ENCODE results near the gene PTPRR. TPM values are rescaled to one million over a fixed set of nuclear protein-coding genes. Genes with fewer than 3 reads are reported as not detected.

PTPRR gene
- total and polyA plus RNA-seq, 4 donors: 0.02 to 0.08 TPM; not detected in 2

GRCh38 chr12:70779250-70779649, 141.3 kb downstream of the PTPRR start:
- Histone ChIP-seq H3K4me1 (ENCODE audit: control insufficient read depth in 4 of 4, insufficient read depth in 4 of 4, low read length in 3 of 4) (no peaks in the 10 kb centered on the region), H3K27ac (ENCODE audit: low read depth in 1 of 2, low read length in 2 of 2) (no peak overlapping the region), H3K9ac (ENCODE audit: low read depth in 1 of 2, low read length in 2 of 2) (no peak overlapping the region), H3K9me3 (ENCODE audit: control insufficient read depth in 4 of 4, low read length in 3 of 4) (no peaks in the 10 kb centered on the region), H3K4me3 (ENCODE audit: low read depth in 1 of 3, low read length in 3 of 3) (no peak overlapping the region), H3K36me3 (ENCODE audit: control insufficient read depth in 4 of 4, insufficient read depth in 3 of 4, low read depth in 1 of 4, low read length in 3 of 4) (no peaks in the 10 kb centered on the region), H3K27me3 (ENCODE audit: control insufficient read depth in 4 of 4, insufficient read depth in 4 of 4, low read length in 3 of 4) (no peaks in the 10 kb centered on the region)
- 86% methylated on average over 2 of the region's 2 CpGs for WGBS
- no peak for DNase-seq (ENCODE audit: low spot score)
- TF ChIP-seq FOXA2 (IDR thresholded peaks at IDR 0.05) (no peak), ATF3 (IDR thresholded peaks at IDR 0.05) (no peak), TAF1 (conservative IDR thresholded peaks at IDR 0.05) (no peak), ZBTB33 (IDR thresholded peaks at IDR 0.05) (no peak), EGR1 (IDR thresholded peaks at IDR 0.05; ENCODE audit: low read depth in 2 of 2) (no peak), RXRA (IDR thresholded peaks at IDR 0.05) (no peak), YY1 (IDR thresholded peaks at IDR 0.05) (no peak), FOXA1 (IDR thresholded peaks at IDR 0.05) (no peak)

GRCh38 chr12:70774055-70774454, 146.5 kb downstream of the PTPRR start:
- Histone ChIP-seq H3K4me3 (ENCODE audit: low read depth in 1 of 3, low read length in 3 of 3) (no peak overlapping the region), H3K9me3 (ENCODE audit: control insufficient read depth in 4 of 4, low read length in 3 of 4) (no peaks in the 10 kb centered on the region), H3K27ac (ENCODE audit: low read depth in 1 of 2, low read length in 2 of 2) (no peak overlapping the region), H3K36me3 (ENCODE audit: control insufficient read depth in 4 of 4, insufficient read depth in 3 of 4, low read depth in 1 of 4, low read length in 3 of 4) (no peaks in the 10 kb centered on the region), H3K27me3 (ENCODE audit: control insufficient read depth in 4 of 4, insufficient read depth in 4 of 4, low read length in 3 of 4) (no peaks in the 10 kb centered on the region), H3K4me1 (ENCODE audit: control insufficient read depth in 4 of 4, insufficient read depth in 4 of 4, low read length in 3 of 4) (no peaks in the 10 kb centered on the region), H3K9ac (ENCODE audit: low read depth in 1 of 2, low read length in 2 of 2) (no peak overlapping the region)
- no peak for TF ChIP-seq NR2F2 (IDR thresholded peaks at IDR 0.05)
- no peak for TF ChIP-seq FOXA2 (IDR thresholded peaks at IDR 0.05)
- no peak for TF ChIP-seq RXRA (IDR thresholded peaks at IDR 0.05)
- TF ChIP-seq HNF4A (conservative IDR thresholded peaks at IDR 0.05): no peak
- TF ChIP-seq RAD21 (IDR thresholded peaks at IDR 0.05): no peak
- TF ChIP-seq JUND (IDR thresholded peaks at IDR 0.05): no peak
- TF ChIP-seq FOXA1 (IDR thresholded peaks at IDR 0.05): no peak
- no peak for TF ChIP-seq REST (IDR thresholded peaks at IDR 0.05)
- TF ChIP-seq ZBTB33 (IDR thresholded peaks at IDR 0.05): no peak
- no peak for TF ChIP-seq HNF4G (IDR thresholded peaks at IDR 0.05)
- TF ChIP-seq CTCF (IDR thresholded peaks at IDR 0.05; ENCODE audit: low read depth, low read length, missing input control): no peak
- no peak for TF ChIP-seq TAF1 (conservative IDR thresholded peaks at IDR 0.05)
- TF ChIP-seq ATF3 (IDR thresholded peaks at IDR 0.05): no peak
- TF ChIP-seq YY1 (IDR thresholded peaks at IDR 0.05): no peak
- DNase-seq (ENCODE audit: low spot score): no peak

All from liver (tissue), 9 donors.